Testis (tissue), 2 donors: ENCODE results near the gene DDI2.

Experiments used
- POLR2A ChIP-seq: fragments of 450-650 bp; IDR thresholded peaks from one replicate; pipeline ENCODE4 v1.6.1; 2017; ENCODE audit warnings: antibody characterized with exemption, mild to moderate bottlenecking, moderate library complexity
- TF ChIP-seq, protein P1 (sequence below), 3 experiments: fragments of 450-650 bp in 2 of 3; fragments of 200-600 bp in 1 of 3; sonication (generic) in 1 of 3; IDR thresholded peaks; one replicate each; pipeline ENCODE4 v1.5.1; 2016 to 2019; ENCODE audit warnings: antibody characterized with exemption in 3 of 3, mild to moderate bottlenecking in 2 of 3, moderate library complexity in 1 of 3

- TF ChIP-seq, protein P1, sequence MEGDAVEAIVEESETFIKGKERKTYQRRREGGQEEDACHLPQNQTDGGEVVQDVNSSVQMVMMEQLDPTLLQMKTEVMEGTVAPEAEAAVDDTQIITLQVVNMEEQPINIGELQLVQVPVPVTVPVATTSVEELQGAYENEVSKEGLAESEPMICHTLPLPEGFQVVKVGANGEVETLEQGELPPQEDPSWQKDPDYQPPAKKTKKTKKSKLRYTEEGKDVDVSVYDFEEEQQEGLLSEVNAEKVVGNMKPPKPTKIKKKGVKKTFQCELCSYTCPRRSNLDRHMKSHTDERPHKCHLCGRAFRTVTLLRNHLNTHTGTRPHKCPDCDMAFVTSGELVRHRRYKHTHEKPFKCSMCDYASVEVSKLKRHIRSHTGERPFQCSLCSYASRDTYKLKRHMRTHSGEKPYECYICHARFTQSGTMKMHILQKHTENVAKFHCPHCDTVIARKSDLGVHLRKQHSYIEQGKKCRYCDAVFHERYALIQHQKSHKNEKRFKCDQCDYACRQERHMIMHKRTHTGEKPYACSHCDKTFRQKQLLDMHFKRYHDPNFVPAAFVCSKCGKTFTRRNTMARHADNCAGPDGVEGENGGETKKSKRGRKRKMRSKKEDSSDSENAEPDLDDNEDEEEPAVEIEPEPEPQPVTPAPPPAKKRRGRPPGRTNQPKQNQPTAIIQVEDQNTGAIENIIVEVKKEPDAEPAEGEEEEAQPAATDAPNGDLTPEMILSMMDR (IDR thresholded peaks at IDR 0.05), result no peak
- no peak for TF ChIP-seq POLR2A
Observed at GRCh38 chr1:15703562-15703961, 86.3 kb downstream of the DDI2 start.
